WTC11 (cell line): ENCODE data around the gene MAS1L. TPM values are rescaled to one million over a fixed set of nuclear protein-coding genes. Genes with fewer than 3 reads are reported as not detected.

Experiments
- ATAC-seq: fragments of 200-7000 bp; cut with Tn5 transposase; 2 replicates; pipeline ENCODE4 v1.10.0; 2021; ENCODE audit warnings: mild to moderate bottlenecking, moderate library complexity
- CTCF ChIA-PET: fragments of 300-600 bp; sonication (Branson Sonifier 250); formaldehyde crosslinking; loops from one replicate; lab custom pipeline; 2021; ENCODE audit warnings: antibody characterized with exemption; lab: Charles Lee
- POLR2A ChIA-PET: fragments of 350-600 bp; sonication (Branson Sonifier 250); formaldehyde crosslinking; loops from one replicate; lab custom pipeline; 2021; ENCODE audit warnings: antibody characterized with exemption; lab: Charles Lee
- DNase-seq: peaks from one replicate; pipeline ENCODE4 v3.0.0; 2021; ENCODE audit warnings: low spot score
- H3K27ac Mint-ChIP-seq: 2 replicates; pipeline ENCODE4 v1.8.0; 2021; ENCODE audit warnings: mixed read lengths
- H3K27me3 Mint-ChIP-seq: 2 replicates; pipeline ENCODE4 v1.8.0; 2021; ENCODE audit warnings: low read depth, mild to moderate bottlenecking, moderate library complexity, mixed read lengths
- H3K36me3 Mint-ChIP-seq: 2 replicates; pipeline ENCODE4 v1.8.0; 2021; ENCODE audit warnings: mixed read lengths
- H3K4me1 Mint-ChIP-seq: 2 replicates; pipeline ENCODE4 v1.8.0; 2022; ENCODE audit warnings: mixed read lengths
- H3K4me3 Mint-ChIP-seq: 2 replicates; pipeline ENCODE4 v1.8.0; 2021; ENCODE audit warnings: mild to moderate bottlenecking, moderate library complexity, mixed read lengths
- H3K9me3 Mint-ChIP-seq: 2 replicates; pipeline ENCODE4 v1.8.0; 2021; ENCODE audit warnings: mixed read lengths
- AR ChIP-seq: fragments of 250-450 bp; sonication (Bioruptor Pico); IDR thresholded peaks from 2 replicates; pipeline ENCODE4 v1.9.0; 2021; ENCODE audit warnings: mild to moderate bottlenecking
- ARID4B ChIP-seq: sonication (generic); formaldehyde crosslinking; IDR thresholded peaks from 2 replicates; pipeline ENCODE4 v1.8.0; 2023; ENCODE audit warnings: missing genetic modification reagents, mild to moderate bottlenecking, borderline replicate concordance
- ATF2 ChIP-seq: sonication (generic); formaldehyde crosslinking; IDR thresholded peaks from 2 replicates; pipeline ENCODE4 v1.8.1; 2022; ENCODE audit warnings: low read depth, missing genetic modification reagents, borderline replicate concordance
- ATF3 ChIP-seq: sonication (generic); formaldehyde crosslinking; conservative IDR thresholded peaks from 2 replicates; pipeline ENCODE4 v1.8.1; 2022; ENCODE audit warnings: mild to moderate bottlenecking, missing genetic modification reagents
- CBFB ChIP-seq: sonication (generic); formaldehyde crosslinking; IDR thresholded peaks from 2 replicates; pipeline ENCODE4 v1.8.1; 2022; ENCODE audit warnings: mild to moderate bottlenecking, low read depth, missing genetic modification reagents
- GTF2I ChIP-seq: fragments of 250-450 bp; sonication (Bioruptor Pico); conservative IDR thresholded peaks from 2 replicates; pipeline ENCODE4 v1.4.0; 2021; ENCODE audit warnings: mild to moderate bottlenecking
- IRF2 ChIP-seq: sonication (generic); formaldehyde crosslinking; IDR thresholded peaks from 2 replicates; pipeline ENCODE4 v1.8.0; 2022; ENCODE audit warnings: low read depth, missing genetic modification reagents, borderline replicate concordance
- KAT7 ChIP-seq: sonication (generic); formaldehyde crosslinking; IDR thresholded peaks from 2 replicates; pipeline ENCODE4 v1.8.1; 2023; ENCODE audit warnings: missing genetic modification reagents, mild to moderate bottlenecking, borderline replicate concordance
- MAX ChIP-seq: sonication (generic); formaldehyde crosslinking; IDR thresholded peaks from 2 replicates; pipeline ENCODE4 v1.8.0; 2022; ENCODE audit warnings: mild to moderate bottlenecking, missing genetic modification reagents
- RELA ChIP-seq: sonication (generic); formaldehyde crosslinking; IDR thresholded peaks from 2 replicates; pipeline ENCODE4 v1.8.1; 2022; ENCODE audit warnings: missing genetic modification reagents, mild to moderate bottlenecking, borderline replicate concordance
- USF2 ChIP-seq: sonication (generic); formaldehyde crosslinking; IDR thresholded peaks from 2 replicates; pipeline ENCODE4 v1.8.1; 2023; ENCODE audit warnings: mild to moderate bottlenecking, missing genetic modification reagents, moderate library complexity
- ZNF281 ChIP-seq: sonication (generic); formaldehyde crosslinking; IDR thresholded peaks from 2 replicates; pipeline ENCODE4 v1.8.0; 2023; ENCODE audit warnings: mild to moderate bottlenecking, missing genetic modification reagents
- ZNF671 ChIP-seq: fragments of 250-450 bp; sonication (Bioruptor Pico); IDR thresholded peaks from 2 replicates; pipeline ENCODE4 v1.8.0; 2021; ENCODE audit warnings: mild to moderate bottlenecking
- total RNA-seq: library from RNA; stranded (reverse); gene quantifications from 3 replicates; pipeline ENCODE4 v1.2.3, GENCODE V29; 2021

The MAS1L gene
- total RNA-seq, 1 experiment from 2014 or later = not detected

- Mint-ChIP-seq H3K27me3 (no peaks in the 10 kb centered on the region; the same call in 1 of the 2 replicates), H3K27ac (no peak overlapping the region), H3K36me3 (peaks cover 23% of the 10 kb centered on the region), H3K4me3 (no peak overlapping the region), H3K9me3 (peaks cover 47% of the 10 kb centered on the region), H3K4me1 (peaks cover 2% of the 10 kb centered on the region)
- DNase-seq = no peak
- TF ChIP-seq USF2 (CRISPR knock-in tag) = no peak
- no peak for ATAC-seq
- CTCF ChIA-PET = no interaction called here
- POLR2A ChIA-PET = no interaction called here
These were observed 31.7 kb upstream of the MAS1L start for GRCh38 chr6:29519291-29520010.

GRCh38 chr6:29517728-29518440 lies 30.1 kb upstream of the MAS1L start:
- no peak for ATAC-seq
- no peaks in the 10 kb centered on the region for H3K4me1 Mint-ChIP-seq
- H3K4me3 Mint-ChIP-seq = no peak overlapping the region
- ChIA-PET POLR2A (no interaction called here), CTCF (interaction anchor here (1.0 kb wide), 1 partner anchor 70 kb away, joined by 3 read pairs; no protein-coding TSS in a partner anchor)
- no peak overlapping the region for H3K27ac Mint-ChIP-seq
- H3K9me3 Mint-ChIP-seq = peaks cover 42% of the 10 kb centered on the region
- no peak for TF ChIP-seq ARID4B (CRISPR knock-in tag)
- no peak for TF ChIP-seq GTF2I (CRISPR knock-in tag)
- no peak for TF ChIP-seq ATF2 (CRISPR knock-in tag)
- TF ChIP-seq KAT7 = no peak
- TF ChIP-seq CBFB = no peak
- H3K36me3 Mint-ChIP-seq = peaks cover 9% of the 10 kb centered on the region
- no peaks in the 10 kb centered on the region; the same call in 1 of the 2 replicates for H3K27me3 Mint-ChIP-seq
- no peak for DNase-seq

GRCh38 chr6:29517245-29517644 lies 29.5 kb upstream of the MAS1L start:
- H3K9me3 Mint-ChIP-seq = peaks cover 36% of the 10 kb centered on the region
- H3K4me1 Mint-ChIP-seq = no peaks in the 10 kb centered on the region
- CTCF ChIA-PET = interaction anchor here (1.0 kb wide), 1 partner anchor 70 kb away, joined by 3 read pairs; no protein-coding TSS in a partner anchor
- DNase-seq = no peak
- peaks cover 6% of the 10 kb centered on the region for H3K36me3 Mint-ChIP-seq
- TF ChIP-seq AR (no peak), RELA (no peak), ATF3 (no peak), ZNF281 (CRISPR knock-in tag) (no peak), ZNF671 (CRISPR knock-in tag) (no peak), USF2 (CRISPR knock-in tag) (no peak), MAX (CRISPR knock-in tag) (no peak), IRF2 (CRISPR knock-in tag) (no peak)
- ATAC-seq = no peak
- H3K4me3 Mint-ChIP-seq = no peak overlapping the region
- no peak overlapping the region for H3K27ac Mint-ChIP-seq
- no peaks in the 10 kb centered on the region; the same call in 1 of the 2 replicates for H3K27me3 Mint-ChIP-seq
- POLR2A ChIA-PET = no interaction called here
